H1 (cell line): ENCODE data around the gene TCERG1L. TPM values are rescaled to one million over a fixed set of nuclear protein-coding genes. Genes with fewer than 3 reads are reported as not detected.

Experiments used
- CTCF ChIA-PET: fragments of 300-600 bp; sonication (Branson Sonifier 250); formaldehyde crosslinking; loops from one replicate; lab custom pipeline; 2021; ENCODE audit not compliant: partially characterized antibody; lab: Charles Lee
- POLR2A ChIA-PET: fragments of 300-600 bp; sonication (Branson Sonifier 250); formaldehyde crosslinking; loops from one replicate; lab custom pipeline; 2021; ENCODE audit warnings: inconsistent platforms; ENCODE audit not compliant: partially characterized antibody; lab: Charles Lee
- DNase-seq, 2 experiments: peaks; one replicate each; pipeline versions ENCODE4 v3.0.0 to v3.0.0-alpha.2; 2010 to 2022; ENCODE audit warnings: low spot score in 2 of 2, low read depth in 1 of 2, mixed read lengths in 1 of 2
- FAIRE-seq: peaks from 2 replicates; lab custom pipeline; 2011; peaks lifted over from hg19 to GRCh38; lab: Jason Lieb, UNC
- H2AFZ ChIP-seq: 2 replicates; pipeline ENCODE4 v1.8.1; 2012; ENCODE audit warnings: low read length, inconsistent platforms
- H2AK5ac ChIP-seq: 2 replicates; pipeline ENCODE4 v1.6.1; 2013; ENCODE audit warnings: low read depth, low read length
- H2BK120ac ChIP-seq: replicated peaks from 2 replicates; pipeline ENCODE3; 2013; ENCODE audit warnings: low read depth, low read length, inconsistent platforms
- H2BK12ac ChIP-seq: 2 replicates; pipeline ENCODE4 v1.6.1; 2013; ENCODE audit warnings: low read depth, low read length
- H2BK15ac ChIP-seq: 2 replicates; pipeline ENCODE4 v1.6.1; 2013; ENCODE audit warnings: low read length
- H2BK20ac ChIP-seq: 2 replicates; pipeline ENCODE4 v1.6.1; 2013; ENCODE audit warnings: low read length
- H2BK5ac ChIP-seq: 2 replicates; pipeline ENCODE4 v1.6.1; 2013; ENCODE audit warnings: low read depth, low read length
- H3K14ac ChIP-seq: 2 replicates; pipeline ENCODE4 v1.6.1; 2013; ENCODE audit warnings: inconsistent platforms; ENCODE audit not compliant: insufficient read length
- H3K18ac ChIP-seq: 2 replicates; pipeline ENCODE4 v1.6.1; 2013; ENCODE audit warnings: low read length; ENCODE audit errors: extremely low read depth
- H3K23ac ChIP-seq: 2 replicates; pipeline ENCODE4 v1.6.1; 2013; ENCODE audit warnings: inconsistent platforms; ENCODE audit not compliant: insufficient read length
- H3K23me2 ChIP-seq: 2 replicates; pipeline ENCODE4 v1.6.1; 2013; ENCODE audit warnings: low read depth, low read length
- H3K27ac ChIP-seq: 2 replicates; pipeline ENCODE4 v1.6.1; 2011; ENCODE audit warnings: low read depth, low read length, inconsistent platforms
- H3K27me3 ChIP-seq, 4 experiments: replicated peaks in 1 of 4; 1 replicate in 1 of 4; 2 replicates in 3 of 4; pipeline versions ENCODE4 v1.6.1 to v1.8.1; 2011 to 2013; ENCODE audit warnings: low read length in 3 of 4, mild to moderate bottlenecking in 3 of 4, inconsistent platforms in 2 of 4, mixed read lengths in 2 of 4, moderate library complexity in 1 of 4; ENCODE audit not compliant: control insufficient read depth in 3 of 4, insufficient read depth in 3 of 4; ENCODE audit errors: extremely low read depth in 1 of 4
- H3K36me3 ChIP-seq, 4 experiments: 2 replicates each; pipeline versions ENCODE4 v1.6.1 to v1.8.1; 2011 to 2013; ENCODE audit warnings: mild to moderate bottlenecking in 4 of 4, low read length in 3 of 4, moderate library complexity in 2 of 4, control low read depth in 1 of 4, inconsistent platforms in 1 of 4; ENCODE audit not compliant: insufficient read depth in 4 of 4, control insufficient read depth in 2 of 4
- H3K4ac ChIP-seq: replicated peaks from 2 replicates; pipeline ENCODE3; 2013; ENCODE audit warnings: low read length, low read depth, mixed read lengths, inconsistent platforms; ENCODE audit not compliant: insufficient read length
- H3K4me1 ChIP-seq, 4 experiments: replicated peaks in 1 of 4; 1 replicate in 1 of 4; 2 replicates in 3 of 4; pipeline versions ENCODE4 v1.6.1 to v1.8.1; 2011 to 2013; ENCODE audit warnings: low read length in 3 of 4, inconsistent platforms in 2 of 4, mixed read lengths in 1 of 4; ENCODE audit not compliant: insufficient read depth in 4 of 4, control insufficient read depth in 3 of 4
- H3K4me2 ChIP-seq, 2 experiments: 2 replicates each; pipeline versions ENCODE4 v1.6.1 to v1.8.1; 2011 to 2013; ENCODE audit warnings: low read depth in 2 of 2, low read length in 2 of 2, control low read depth in 1 of 2, inconsistent platforms in 1 of 2, mild to moderate bottlenecking in 1 of 2; ENCODE audit not compliant: insufficient read depth in 1 of 2
- H3K4me3 ChIP-seq, 4 experiments: fragments of 200-600, 300-600 bp in 1 of 4; sonication (generic), shearing (Covaris generic), sonication (Bioruptor Twin) in 1 of 4; 2 replicates each; pipeline versions ENCODE4 v1.5.1 to v1.8.1; 2011 to 2016; ENCODE audit warnings: low read length in 4 of 4, low read depth in 3 of 4, control low read depth in 2 of 4, inconsistent platforms in 2 of 4, mild to moderate bottlenecking in 2 of 4, mixed read lengths in 1 of 4, moderate library complexity in 1 of 4; ENCODE audit not compliant: insufficient read depth in 2 of 4; ENCODE audit errors: extremely low read depth in 1 of 4
- H3K56ac ChIP-seq: replicated peaks from 2 replicates; pipeline ENCODE3; 2013; ENCODE audit warnings: low read depth, mild to moderate bottlenecking, mixed read lengths, low read length, inconsistent platforms; ENCODE audit not compliant: insufficient read length
- H3K79me1 ChIP-seq: 2 replicates; pipeline ENCODE4 v1.6.1; 2013; ENCODE audit warnings: low read depth, low read length, control low read depth
- H3K79me2 ChIP-seq, 2 experiments: 2 replicates each; pipeline versions ENCODE4 v1.6.1 to v1.8.1; 2012 to 2013; ENCODE audit warnings: low read length in 2 of 2, mild to moderate bottlenecking in 2 of 2, inconsistent platforms in 1 of 2; ENCODE audit not compliant: insufficient read depth in 2 of 2, control insufficient read depth in 1 of 2
- H3K9ac ChIP-seq, 4 experiments: replicated peaks in 1 of 4; 1 replicate in 1 of 4; 2 replicates in 3 of 4; pipeline versions ENCODE4 v1.6.1 to v1.8.1; 2011 to 2013; ENCODE audit warnings: low read depth in 3 of 4, low read length in 3 of 4, control low read depth in 2 of 4, mild to moderate bottlenecking in 2 of 4, moderate library complexity in 2 of 4, inconsistent platforms in 1 of 4; ENCODE audit errors: extremely low read depth in 1 of 4
- H3K9me3 ChIP-seq, 2 experiments: 2 replicates each; pipeline versions ENCODE4 v1.6.1 to v1.8.1; 2012 to 2013; ENCODE audit warnings: mild to moderate bottlenecking in 2 of 2, moderate library complexity in 2 of 2, control low read depth in 1 of 2, inconsistent platforms in 1 of 2, low read depth in 1 of 2, low read length in 1 of 2, mixed read lengths in 1 of 2; ENCODE audit not compliant: insufficient read depth in 2 of 2
- H4K20me1 ChIP-seq, 2 experiments: replicated peaks in 1 of 2; 2 replicates each; pipeline versions ENCODE3 to v1.8.1; 2011 to 2013; ENCODE audit warnings: inconsistent platforms in 2 of 2, low read length in 2 of 2, mild to moderate bottlenecking in 1 of 2; ENCODE audit not compliant: insufficient read depth in 2 of 2, control insufficient read depth in 1 of 2
- H4K5ac ChIP-seq: 2 replicates; pipeline ENCODE4 v1.6.1; 2013; ENCODE audit warnings: low read length, low read depth, mixed read lengths, inconsistent platforms; ENCODE audit not compliant: insufficient read length
- H4K8ac ChIP-seq: 2 replicates; pipeline ENCODE4 v1.8.0; 2013; ENCODE audit warnings: mild to moderate bottlenecking, moderate library complexity, low read length, inconsistent platforms; ENCODE audit not compliant: insufficient read depth; ENCODE audit errors: extremely low read depth
- H4K91ac ChIP-seq: replicated peaks from 2 replicates; pipeline ENCODE3; 2013; ENCODE audit warnings: low read length, mixed read lengths, inconsistent platforms; ENCODE audit not compliant: insufficient read length
- BCL11A ChIP-seq, 2 experiments: IDR thresholded peaks; one replicate each; pipeline ENCODE4 v1.6.1; 2011; ENCODE audit warnings: low read depth in 2 of 2, low read length in 2 of 2, mild to moderate bottlenecking in 2 of 2
- CHD2 ChIP-seq: IDR thresholded peaks from 2 replicates; pipeline ENCODE4 v1.6.1; 2012; ENCODE audit warnings: low read length, improper control_type of control experiment
- GABPA ChIP-seq: IDR thresholded peaks from 2 replicates; pipeline ENCODE4 v1.6.1; 2011; ENCODE audit warnings: mild to moderate bottlenecking, low read length, moderate library complexity, borderline replicate concordance; ENCODE audit not compliant: insufficient read depth
- KDM5A ChIP-seq: fragments of 200-600 bp; IDR thresholded peaks from 2 replicates; pipeline ENCODE4 v1.7.1; 2012; ENCODE audit warnings: mild to moderate bottlenecking, low read length, inconsistent platforms, mixed read lengths
- RFX5 ChIP-seq: IDR thresholded peaks from 2 replicates; pipeline ENCODE4 v1.6.1; 2011; ENCODE audit warnings: low read depth, low read length, improper control_type of control experiment, borderline replicate concordance
- SIRT6 ChIP-seq: IDR thresholded peaks from one replicate; pipeline ENCODE4 v1.7.1; 2012; ENCODE audit warnings: low read length, inconsistent platforms
- SP1 ChIP-seq: IDR thresholded peaks from 2 replicates; pipeline ENCODE4 v1.6.1; 2011; ENCODE audit warnings: low read depth, low read length
- TBP ChIP-seq: IDR thresholded peaks from 2 replicates; pipeline ENCODE4 v1.6.1; 2011; ENCODE audit warnings: low read depth, low read length, improper control_type of control experiment
- WGBS, 2 experiments: shearing (Covaris generic) in 1 of 2; methylation state at CpG; one replicate each; pipeline versions ENCODE4 v1.1.6 to v1.1.7; 2013 to 2015; ENCODE audit warnings: low lambda C conversion rate in 2 of 2, mixed read lengths in 2 of 2, inconsistent platforms in 1 of 2, low coverage in 1 of 2, missing lambda C conversion rate in 1 of 2; ENCODE audit not compliant: insufficient replicate concordance in 2 of 2, insufficient coverage in 1 of 2, insufficient read length in 1 of 2; ENCODE audit errors: extremely low coverage in 1 of 2, missing lambda C conversion rate in 1 of 2; 5-methylcytosine and 5-hydroxymethylcytosine counted together
- polyA plus RNA-seq, 7 experiments: library from polyadenylated mRNA; depleted of rRNA in 3 of 7; stranded (reverse) in 5 of 7; unstranded in 2 of 7; fragments of >200 nt in 5 of 7; fragments of 200-250 nt in 2 of 7; gene quantifications; 1 replicate in 5 of 7; 2 replicates in 1 of 7; 4 replicates in 1 of 7; pipeline versions ENCODE4 v1.2.1 to v1.2.3, GENCODE V29; 2011 to 2013; ENCODE audit warnings: missing spikeins in 2 of 7, mixed read lengths in 2 of 7
- total RNA-seq: library from RNA; stranded (reverse); fragmentation: NEBNext Ultra II Directional; extraction: Animal tissue kit (Norgen Biotek cat#: 25700); gene quantifications from 2 replicates; pipeline ENCODE4 v1.2.1, GENCODE V29; 2021
- TF ChIP-seq, protein P1 (sequence below): IDR thresholded peaks from 2 replicates; pipeline ENCODE4 v1.6.1; 2012; ENCODE audit warnings: inconsistent platforms
- TF ChIP-seq, protein P2 (sequence below): IDR thresholded peaks from 2 replicates; pipeline ENCODE4 v1.6.1; 2012; ENCODE audit warnings: inconsistent platforms
- TF ChIP-seq, protein P3 (sequence below), 3 experiments: IDR thresholded peaks; 1 replicate in 2 of 3; 2 replicates in 1 of 3; pipeline versions ENCODE4 v1.5.1 to v1.6.1; 2011; ENCODE audit warnings: low read length in 3 of 3, mild to moderate bottlenecking in 3 of 3, inconsistent platforms in 2 of 3, low read depth in 1 of 3, moderate library complexity in 1 of 3; ENCODE audit not compliant: insufficient read depth in 1 of 3; ENCODE audit errors: control extremely low read depth in 1 of 3

The TCERG1L gene
- total and polyA plus RNA-seq, 2 of the 8 experiments (the other 6 are each of a cell fraction or from before 2014, with no cell fraction given), result 3.9 to 6.9 TPM

DNA sequence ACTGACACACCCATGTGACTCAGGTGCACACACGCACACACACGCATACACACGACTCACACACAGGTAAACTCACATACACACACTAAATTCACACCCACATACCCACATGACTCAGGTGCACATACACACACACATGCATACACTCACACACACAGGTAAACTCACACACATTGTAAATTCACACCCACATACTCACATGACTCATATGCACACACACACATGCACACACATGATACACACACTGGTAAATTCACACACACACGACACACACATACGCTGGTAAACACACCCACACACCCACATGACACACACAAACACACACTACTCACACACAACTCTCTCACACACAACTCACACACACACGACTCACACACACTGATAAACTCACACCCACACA lies 63.6 kb downstream of the TCERG1L start:
- DNase-seq, result no peak
- peak overlapping the region; percentile 6; the same call in 1 of the 2 replicates for H2BK12ac ChIP-seq
- no peak overlapping the region for H3K23ac ChIP-seq
- H3K4me2 ChIP-seq, result no peak overlapping the region
- POLR2A ChIA-PET, result no interaction called here
- no peak overlapping the region for H2BK15ac ChIP-seq
- H3K36me3 ChIP-seq, result no peaks in the 10 kb centered on the region
- no peak overlapping the region for H3K4me3 ChIP-seq
- H4K20me1 ChIP-seq, result peaks cover 0 to 3% of the 10 kb centered on the region in 2 experiments
- H2AFZ ChIP-seq, result no peak overlapping the region
- CTCF ChIA-PET, result no interaction called here
- no peak overlapping the region for H4K5ac ChIP-seq
- H2BK5ac ChIP-seq, result 0 out of 2 replicates have a peak overlapping the region, but pooled peaks have one; percentile 61
- H3K4me1 ChIP-seq, result peaks cover 0 to 10% (median 6%) of the 10 kb centered on the region in 4 experiments; a peak in 5 of 7 replicates
- FAIRE-seq, result no peak
- no peak overlapping the region for H3K27ac ChIP-seq
- no peaks in the 10 kb centered on the region for H3K9me3 ChIP-seq
- peaks cover 4% of the 10 kb centered on the region; the same call in 1 of the 2 replicates for H3K79me1 ChIP-seq
- H3K14ac ChIP-seq, result no peak overlapping the region
- H2BK20ac ChIP-seq, result no peak overlapping the region
- H3K23me2 ChIP-seq, result peaks cover 5% of the 10 kb centered on the region; the same call in 1 of the 2 replicates
- peak overlapping the region; percentile 32; the same call in 1 of the 2 replicates for H3K18ac ChIP-seq
- peak overlapping the region; percentile 17 for H4K91ac ChIP-seq
- peak overlapping the region; percentile 95; the same call in 1 of the 2 replicates for H2AK5ac ChIP-seq
- H3K27me3 ChIP-seq, result no peaks in the 10 kb centered on the region
- no peaks in the 10 kb centered on the region for H3K79me2 ChIP-seq
- no peak overlapping the region for H3K9ac ChIP-seq
- H3K4ac ChIP-seq, result peak overlapping the region; percentile 71
- no peak overlapping the region; the same call in 1 of the 2 replicates for H4K8ac ChIP-seq
- H3K56ac ChIP-seq, result no peak overlapping the region
- WGBS, 2 experiments, result 78 to 100% methylated on average over 1 to 6 of the region's 6 CpGs
- no peak overlapping the region for H2BK120ac ChIP-seq
- no peak for TF ChIP-seq CHD2
- no peak for TF ChIP-seq KDM5A
- no peak for TF ChIP-seq SIRT6
- TF ChIP-seq, protein P1, sequence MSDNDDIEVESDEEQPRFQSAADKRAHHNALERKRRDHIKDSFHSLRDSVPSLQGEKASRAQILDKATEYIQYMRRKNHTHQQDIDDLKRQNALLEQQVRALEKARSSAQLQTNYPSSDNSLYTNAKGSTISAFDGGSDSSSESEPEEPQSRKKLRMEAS, result no peak
- no peak for TF ChIP-seq TBP
- TF ChIP-seq, protein P2, sequence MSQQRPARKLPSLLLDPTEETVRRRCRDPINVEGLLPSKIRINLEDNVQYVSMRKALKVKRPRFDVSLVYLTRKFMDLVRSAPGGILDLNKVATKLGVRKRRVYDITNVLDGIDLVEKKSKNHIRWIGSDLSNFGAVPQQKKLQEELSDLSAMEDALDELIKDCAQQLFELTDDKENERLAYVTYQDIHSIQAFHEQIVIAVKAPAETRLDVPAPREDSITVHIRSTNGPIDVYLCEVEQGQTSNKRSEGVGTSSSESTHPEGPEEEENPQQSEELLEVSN, result no peak
- TF ChIP-seq BCL11A (IDR thresholded peaks at IDR 0.05; ENCODE audit: low read depth in 2 of 2, low read length in 2 of 2), result no peak
- TF ChIP-seq GABPA, result no peak
- no peak for TF ChIP-seq SP1
- TF ChIP-seq RFX5, result no peak
- TF ChIP-seq, protein P3, sequence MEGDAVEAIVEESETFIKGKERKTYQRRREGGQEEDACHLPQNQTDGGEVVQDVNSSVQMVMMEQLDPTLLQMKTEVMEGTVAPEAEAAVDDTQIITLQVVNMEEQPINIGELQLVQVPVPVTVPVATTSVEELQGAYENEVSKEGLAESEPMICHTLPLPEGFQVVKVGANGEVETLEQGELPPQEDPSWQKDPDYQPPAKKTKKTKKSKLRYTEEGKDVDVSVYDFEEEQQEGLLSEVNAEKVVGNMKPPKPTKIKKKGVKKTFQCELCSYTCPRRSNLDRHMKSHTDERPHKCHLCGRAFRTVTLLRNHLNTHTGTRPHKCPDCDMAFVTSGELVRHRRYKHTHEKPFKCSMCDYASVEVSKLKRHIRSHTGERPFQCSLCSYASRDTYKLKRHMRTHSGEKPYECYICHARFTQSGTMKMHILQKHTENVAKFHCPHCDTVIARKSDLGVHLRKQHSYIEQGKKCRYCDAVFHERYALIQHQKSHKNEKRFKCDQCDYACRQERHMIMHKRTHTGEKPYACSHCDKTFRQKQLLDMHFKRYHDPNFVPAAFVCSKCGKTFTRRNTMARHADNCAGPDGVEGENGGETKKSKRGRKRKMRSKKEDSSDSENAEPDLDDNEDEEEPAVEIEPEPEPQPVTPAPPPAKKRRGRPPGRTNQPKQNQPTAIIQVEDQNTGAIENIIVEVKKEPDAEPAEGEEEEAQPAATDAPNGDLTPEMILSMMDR (IDR thresholded peaks at IDR 0.05; ENCODE audit: control extremely low read depth in 1 of 3, insufficient read depth in 1 of 3, low read depth in 1 of 3, low read length in 3 of 3), result no peak
